Esophagus mucosa (tissue), 1 donor: ENCODE measurements around the gene HLA-DOB. TPM values are rescaled to one million over a fixed set of nuclear protein-coding genes. Genes with fewer than 3 reads are reported as not detected.
A peak's percentile ranks its signal among the peaks of the same experiment; 100 is the strongest.

Experiments
- ATAC-seq: fragments of 200-7000 bp; cut with Tn5 transposase; one replicate; pipeline ENCODE4 v1.9.1; 2020
- total RNA-seq: library from RNA; stranded (reverse); gene quantifications from one replicate; pipeline ENCODE4 v1.2.4, GENCODE V29; 2023
- donor health status: DM: yes; HTN: yes; CAD: no.

HLA-DOB gene
- total RNA-seq, 1 donor from 2014 or later = 0.52 TPM

DNA sequence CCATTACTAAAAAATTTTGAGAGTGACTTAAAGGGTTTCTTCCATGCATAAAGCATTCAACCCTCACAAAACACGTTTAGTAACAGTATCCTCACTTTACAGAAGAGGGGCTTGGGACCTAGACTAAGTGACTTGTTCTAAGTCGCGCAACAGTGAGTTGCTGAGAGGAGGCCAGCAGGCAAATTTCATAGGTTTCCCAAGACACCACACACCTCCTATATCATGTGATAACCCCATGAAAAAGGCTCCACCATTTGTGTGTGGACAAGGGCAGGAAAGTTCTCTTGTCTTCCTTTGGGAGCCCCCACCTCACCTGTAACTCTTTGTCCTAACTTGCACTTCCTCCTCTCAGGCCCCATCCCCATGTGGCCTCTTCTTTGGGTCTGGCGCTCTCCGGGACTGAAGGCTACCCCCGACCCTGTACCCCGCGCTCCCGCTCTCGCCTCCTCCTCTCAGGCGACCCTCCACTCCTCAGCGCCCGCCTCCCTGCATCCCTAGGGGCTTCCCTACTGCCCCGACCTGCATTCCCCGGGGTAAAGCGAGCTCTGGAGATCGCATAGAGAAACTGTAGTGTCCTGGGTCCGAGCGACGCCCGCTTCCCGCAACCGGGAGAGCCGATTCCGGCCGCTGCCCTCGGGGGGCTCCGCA is 26.7 kb upstream of the HLA-DOB start:
- ATAC-seq = no peak

- ATAC-seq = no peak
These were observed 25.9 kb upstream of the HLA-DOB start for GRCh38 chr6:32842690-32843089.

DNA sequence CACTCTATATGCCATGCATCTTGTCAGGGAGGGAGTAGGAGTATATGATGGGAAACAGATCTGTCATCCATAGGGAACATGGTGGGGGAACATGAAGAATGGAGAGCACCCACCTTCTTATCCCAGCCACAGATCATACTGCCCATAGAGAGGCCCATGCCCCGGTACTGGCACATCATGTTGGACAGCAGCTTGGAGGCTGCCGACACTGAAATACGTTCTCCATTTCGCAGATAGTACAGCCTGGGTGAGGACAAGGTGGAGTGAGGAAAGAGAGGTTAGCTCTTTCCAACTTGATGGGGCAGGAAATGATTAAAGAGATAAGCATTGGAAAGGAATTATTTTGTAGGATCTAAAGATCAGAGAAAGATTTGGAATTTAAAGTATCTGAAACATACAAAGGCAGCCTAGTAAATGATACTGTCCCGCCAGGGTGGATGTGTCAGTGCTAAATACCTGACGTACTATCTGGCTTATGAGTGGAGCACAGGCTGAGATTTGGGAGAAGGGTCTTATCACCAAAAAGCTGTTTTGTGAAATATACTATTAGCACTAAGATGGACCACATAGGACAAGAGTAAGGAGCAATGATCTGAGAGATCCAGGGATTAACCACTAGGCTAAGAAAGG is 25.3 kb upstream of the HLA-DOB start:
- ATAC-seq = no peak

- ATAC-seq = no peak
These were observed 23.9 kb upstream of the HLA-DOB start for GRCh38 chr6:32840604-32841246.

DNA sequence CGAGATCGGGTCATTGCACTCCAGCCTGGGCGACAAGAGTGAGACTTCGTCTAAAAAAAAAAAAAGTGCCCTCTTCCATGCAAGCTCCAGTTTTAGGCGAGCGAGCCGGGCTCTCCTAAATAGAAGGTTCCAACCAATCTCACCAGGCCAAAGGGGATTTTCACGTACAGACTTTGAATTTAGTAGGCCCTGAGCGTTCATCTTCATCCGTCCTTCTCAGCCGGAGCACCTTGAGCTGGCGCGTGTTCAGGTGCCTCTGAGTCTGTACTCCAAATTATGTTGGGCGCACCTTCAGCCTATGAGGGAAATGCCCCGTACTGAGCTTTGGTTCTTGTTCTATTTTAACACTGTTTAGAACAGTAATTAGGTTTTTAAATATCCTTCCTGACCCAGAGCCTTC is 22.6 kb upstream of the HLA-DOB start:
- ATAC-seq = no peak

DNA sequence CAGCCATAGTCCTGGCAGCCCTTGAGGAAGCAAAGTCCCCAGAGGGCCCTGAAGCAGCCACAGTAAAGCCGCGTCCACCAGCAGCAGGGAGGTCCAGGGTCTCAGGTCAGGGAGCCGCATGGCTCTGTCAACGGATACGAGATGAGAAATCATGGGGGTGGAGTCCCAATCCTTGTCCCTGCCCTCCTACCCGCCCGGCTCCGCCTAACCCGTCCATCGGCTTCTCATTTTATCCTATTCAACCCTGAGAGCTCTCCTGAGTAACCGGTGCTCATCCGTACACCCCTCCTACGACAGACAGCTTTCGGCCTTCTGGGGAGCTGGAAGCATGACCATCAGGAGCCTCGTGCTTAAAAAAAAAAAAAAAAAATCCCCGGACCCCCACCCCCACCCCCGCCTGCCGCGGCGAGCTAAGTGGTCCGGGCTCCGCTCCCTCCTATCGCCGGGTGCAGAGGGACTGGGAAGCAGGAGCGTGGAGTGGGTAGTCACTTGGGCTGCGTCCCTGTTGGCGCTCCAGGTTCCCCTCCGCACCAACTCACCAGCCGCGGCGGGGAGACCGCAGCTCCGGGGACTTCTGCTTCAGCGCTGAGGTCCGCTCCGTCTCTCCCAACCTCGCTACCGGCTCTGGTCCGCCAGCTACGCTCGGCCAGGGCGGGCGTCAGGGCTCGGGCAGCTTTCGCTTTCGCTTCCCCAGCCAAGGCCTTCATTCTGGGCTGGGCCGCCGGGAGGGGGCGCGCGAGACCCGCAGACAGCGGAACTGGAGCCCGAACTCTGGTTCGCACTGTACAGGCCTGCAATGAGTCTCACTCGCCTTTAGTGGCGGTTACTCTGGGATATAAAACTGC is 21.5 kb upstream of the HLA-DOB start, which contains the start of gene TAP2:
TAP2 (minus strand) TSS at position 626 of the 845 bp plus-strand sequence; CDS start at position 120, 506 bp downstream.
- ATAC-seq = peak; percentile 92

- peak; percentile 70 for ATAC-seq
These were observed 20.9 kb upstream of the HLA-DOB start for GRCh38 chr6:32837651-32838113.

- ATAC-seq = no peak
These were observed 20.1 kb upstream of the HLA-DOB start for GRCh38 chr6:32836873-32837272.

- ATAC-seq = no peak
These were observed 18.5 kb upstream of the HLA-DOB start for GRCh38 chr6:32835167-32835893.

- no peak for ATAC-seq
These were observed 16.9 kb upstream of the HLA-DOB start for GRCh38 chr6:32833664-32834063.

DNA sequence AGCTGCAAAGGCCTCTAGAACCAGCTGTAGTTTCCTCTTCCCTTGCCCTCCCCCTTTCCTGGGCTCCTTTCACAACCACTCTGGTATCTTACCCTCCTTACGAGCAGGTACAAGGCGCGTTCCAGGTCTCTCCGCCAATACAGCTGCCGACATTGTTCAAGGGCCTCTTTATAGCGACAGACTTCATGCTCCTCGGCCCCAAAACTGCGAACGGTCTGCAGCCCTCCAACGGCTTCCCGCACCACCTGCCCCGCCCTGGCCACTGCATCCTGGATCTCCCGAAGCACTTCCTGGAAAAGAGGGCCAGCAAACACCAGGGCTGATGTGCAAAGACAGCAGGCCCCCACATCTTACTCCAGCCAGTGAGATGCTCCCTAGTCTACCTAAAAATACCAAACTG is 15.7 kb upstream of the HLA-DOB start:
- ATAC-seq = no peak

GRCh38 chr6:32830936-32831335 is 14.1 kb upstream of the HLA-DOB start:
- ATAC-seq = no peak

DNA sequence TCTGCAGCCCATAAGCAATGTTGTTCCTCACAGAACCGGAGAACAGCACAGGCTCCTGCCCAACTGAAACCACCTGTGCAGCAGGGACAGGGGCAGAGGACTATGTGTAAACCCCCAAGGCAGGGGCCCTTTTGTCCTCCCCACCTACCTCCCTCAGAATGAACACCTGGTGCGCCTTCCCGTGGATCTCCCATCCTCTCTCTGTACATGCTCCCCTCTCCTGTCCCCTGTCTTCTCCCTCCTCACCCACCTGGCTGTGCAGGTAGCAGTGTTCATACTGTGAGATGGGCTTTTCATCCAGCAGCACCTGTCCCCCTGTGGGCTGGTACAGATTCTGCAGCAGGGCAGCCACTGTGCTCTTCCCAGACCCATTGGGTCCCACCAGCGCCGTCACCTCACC is 13.2 kb upstream of the HLA-DOB start:
- no peak for ATAC-seq

- ATAC-seq = no peak
These were observed 12.7 kb upstream of the HLA-DOB start for GRCh38 chr6:32829495-32829894.

- ATAC-seq = no peak
These were observed 10.2 kb upstream of the HLA-DOB start for GRCh38 chr6:32827025-32827424.

GRCh38 chr6:32825966-32826365 is 9.2 kb upstream of the HLA-DOB start:
- no peak for ATAC-seq

GRCh38 chr6:32819729-32820128 is 2.9 kb upstream of the HLA-DOB start:
- ATAC-seq = peak; percentile 92

GRCh38 chr6:32818867-32819266 is 2.1 kb upstream of the HLA-DOB start:
- ATAC-seq = no peak

DNA sequence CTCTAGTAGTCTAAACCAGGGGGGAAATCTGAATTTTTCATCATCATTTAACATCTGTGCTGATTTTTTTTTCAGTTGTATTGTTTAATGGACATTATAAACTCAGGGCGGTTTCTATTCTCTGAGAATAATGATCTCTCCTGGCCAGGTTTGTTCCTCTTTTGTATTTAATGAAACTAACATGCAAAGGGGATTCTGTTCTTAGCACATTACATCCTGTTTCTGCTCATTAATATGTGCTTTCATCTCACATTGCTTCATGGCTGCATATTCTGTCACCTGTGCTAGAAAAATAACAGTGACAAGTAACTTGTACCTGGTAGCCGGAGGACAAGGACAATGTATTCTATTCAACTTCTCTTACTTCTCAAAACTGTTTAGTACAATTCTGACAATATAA is 806 bp downstream of the HLA-DOB start:
- no peak for ATAC-seq

DNA sequence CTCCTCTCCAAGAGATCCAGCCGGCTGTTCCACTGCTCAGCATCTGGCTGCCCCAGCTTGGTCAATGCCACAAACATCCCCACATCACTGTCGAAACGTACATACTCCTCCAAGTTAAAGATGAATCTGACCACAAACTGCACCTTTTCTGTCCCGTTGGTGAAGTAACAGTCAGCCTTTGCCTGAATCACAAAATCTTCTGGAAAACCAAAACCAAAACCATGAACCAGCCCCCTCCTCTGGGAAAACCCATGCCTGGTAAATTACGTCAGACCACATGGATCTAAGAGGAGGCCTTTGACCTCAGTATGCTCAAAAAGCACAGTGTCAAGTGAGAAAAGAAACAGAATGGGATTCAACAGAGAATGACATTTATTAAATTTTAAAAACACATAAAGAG is 1.7 kb downstream of the HLA-DOB start:
- no peak for ATAC-seq

DNA sequence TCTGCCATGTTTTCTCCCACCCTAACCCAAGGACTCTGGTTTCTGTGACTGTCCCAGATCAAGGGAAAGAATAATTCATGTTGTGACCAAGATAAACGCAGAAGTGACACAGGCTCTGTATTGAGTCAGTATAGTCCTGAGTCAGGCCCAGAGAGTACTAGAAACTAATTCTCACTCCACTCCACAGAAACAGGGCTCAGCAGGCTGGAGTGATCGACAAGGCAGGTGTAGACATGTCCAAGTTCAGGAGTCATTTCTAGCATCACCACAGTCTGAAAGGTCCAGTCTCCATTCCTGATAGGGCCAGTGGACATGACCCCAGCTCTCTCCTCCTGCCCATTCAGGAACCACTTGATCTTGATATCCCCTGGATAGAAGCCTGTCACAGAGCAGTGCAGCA is 2.7 kb downstream of the HLA-DOB start:
- ATAC-seq = peak; percentile 80

DNA sequence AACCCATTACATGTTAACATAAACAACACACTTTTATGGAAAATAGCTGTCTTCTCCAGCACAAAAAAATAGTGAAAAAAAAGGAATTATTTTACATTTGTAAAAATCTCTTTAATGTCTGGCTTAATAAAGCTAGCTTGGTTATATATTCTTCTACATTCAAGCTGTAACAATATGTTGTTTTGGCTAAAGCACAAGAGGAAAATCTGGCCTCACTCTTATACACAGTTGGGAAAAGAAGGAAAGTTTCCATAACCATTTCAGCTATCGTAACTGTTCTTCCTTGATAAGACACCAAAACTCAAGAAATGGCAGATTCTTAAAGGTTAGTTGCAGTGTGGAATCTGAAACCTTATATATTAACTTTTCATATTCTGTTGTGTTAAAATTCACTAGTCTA is 7.6 kb downstream of the HLA-DOB start:
- ATAC-seq = no peak
